Measurements from ENCODE around the gene TLK2.
"Not testable (repeated sequence)": the region's sequence is repeated elsewhere in the genome, so short reads cannot be mapped to it uniquely, and the experiment has no call there.

Gene TLK2

DNA sequence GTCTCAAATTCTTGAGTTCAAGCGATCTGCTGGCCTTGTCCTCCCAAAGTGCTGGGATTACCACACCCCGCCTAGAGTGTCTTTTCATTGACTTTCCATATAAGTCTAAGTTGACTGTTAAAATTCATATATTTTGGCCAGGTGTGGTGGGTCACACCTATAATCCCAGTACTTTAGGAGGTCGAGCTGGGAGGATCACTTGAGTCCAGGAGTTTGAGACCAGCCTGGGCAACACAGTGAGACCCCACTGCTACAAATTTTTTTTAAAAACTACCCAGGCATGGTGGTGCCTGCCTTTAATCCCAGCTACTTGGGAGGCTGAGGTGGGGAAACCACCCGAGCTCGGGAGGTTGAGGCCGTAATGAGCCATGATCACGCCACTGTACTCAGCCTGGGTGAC is 127.0 kb downstream of the TLK2 start:
- DNase-seq, result no peak

DNA sequence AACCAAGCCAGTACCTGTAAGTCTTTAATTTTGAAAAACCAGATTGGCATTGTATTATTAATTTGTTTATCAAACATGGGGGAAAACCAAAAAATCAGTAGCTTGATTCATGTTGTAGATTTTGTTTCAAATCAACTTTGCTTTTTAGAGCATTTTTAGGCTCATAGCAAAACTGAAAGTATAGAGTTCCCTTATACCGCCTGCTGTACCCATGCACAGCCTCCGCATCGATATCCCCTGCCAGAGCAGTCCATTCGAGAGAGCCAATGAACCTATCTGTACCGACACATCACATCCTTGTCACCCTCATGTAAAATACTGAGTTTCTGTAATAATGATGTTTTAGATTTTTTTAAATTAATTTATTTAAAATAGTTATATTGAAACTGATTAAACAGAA is 132.7 kb downstream of the TLK2 start:
- no peak for DNase-seq

DNA sequence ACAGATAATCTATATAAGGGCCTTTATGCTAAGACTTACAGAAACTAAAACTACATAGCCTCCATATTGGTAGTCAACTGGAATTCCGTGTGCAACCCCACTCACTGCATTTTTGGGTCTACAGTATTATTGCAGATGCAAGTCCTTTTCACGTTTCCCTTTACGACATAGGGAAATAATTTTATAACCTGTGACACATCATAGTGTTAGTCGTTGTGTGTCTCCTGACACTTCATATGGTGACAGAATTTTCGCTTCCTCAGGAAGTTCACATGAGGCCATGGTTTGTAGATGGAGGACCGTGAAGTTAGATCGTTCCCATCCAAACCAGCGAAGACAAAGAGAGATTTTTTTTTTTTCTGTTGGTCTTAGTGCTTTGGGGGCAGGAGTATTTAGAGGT is 133.1 kb downstream of the TLK2 start:
- no peak for DNase-seq

DNA sequence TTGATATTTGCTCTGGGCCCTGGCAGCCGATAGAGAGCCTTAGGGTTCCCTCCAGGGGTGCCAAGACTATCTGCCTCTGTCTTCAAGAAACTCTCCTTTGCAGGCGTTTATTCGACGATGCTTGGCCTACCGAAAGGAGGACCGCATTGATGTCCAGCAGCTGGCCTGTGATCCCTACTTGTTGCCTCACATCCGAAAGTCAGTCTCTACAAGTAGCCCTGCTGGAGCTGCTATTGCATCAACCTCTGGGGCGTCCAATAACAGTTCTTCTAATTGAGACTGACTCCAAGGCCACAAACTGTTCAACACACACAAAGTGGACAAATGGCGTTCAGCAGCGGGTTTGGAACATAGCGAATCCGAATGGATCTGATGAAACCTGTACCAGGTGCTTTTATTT is 133.7 kb downstream of the TLK2 start:
- not testable (repeated sequence) for DNase-seq

DNA sequence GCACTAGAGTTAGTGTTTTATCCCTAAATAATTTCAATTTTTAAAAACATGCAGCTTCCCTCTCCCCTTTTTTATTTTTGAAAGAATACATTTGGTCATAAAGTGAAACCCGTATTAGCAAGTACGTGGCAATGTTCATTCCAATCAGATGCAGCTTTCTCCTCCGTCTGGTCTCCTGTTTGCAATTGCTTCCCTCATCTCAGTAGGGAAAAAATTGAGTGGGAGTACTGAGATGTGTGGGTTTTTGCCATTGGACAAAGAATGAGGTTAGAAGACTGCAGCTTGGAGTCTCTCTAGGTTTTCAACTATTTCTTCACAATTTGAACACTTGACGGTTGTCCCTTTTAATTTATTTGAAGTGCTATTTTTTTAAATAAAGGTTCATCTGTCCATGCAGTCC is 134.5 kb downstream of the TLK2 start:
- not testable (repeated sequence) for DNase-seq

DNA sequence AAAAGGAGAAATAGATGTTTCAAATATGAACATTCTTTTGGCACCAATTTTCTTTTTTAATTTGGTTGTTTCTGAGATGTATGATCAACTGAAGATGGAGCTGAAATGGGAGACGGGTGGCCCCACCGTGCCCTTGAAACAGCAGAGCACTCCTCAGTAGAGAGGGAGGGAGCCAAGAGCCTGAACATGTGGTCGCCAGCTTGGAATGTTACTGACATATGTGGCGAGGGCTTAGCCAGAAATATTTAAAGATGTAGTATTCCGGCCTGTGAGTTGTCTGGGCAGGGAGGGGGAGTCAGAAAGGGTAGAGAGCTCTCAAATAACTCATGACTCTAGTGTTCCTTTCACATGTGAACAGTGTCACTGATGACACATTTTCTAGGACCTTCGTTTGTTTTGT is 135.5 kb downstream of the TLK2 start:
- DNase-seq, result no peak

DNA sequence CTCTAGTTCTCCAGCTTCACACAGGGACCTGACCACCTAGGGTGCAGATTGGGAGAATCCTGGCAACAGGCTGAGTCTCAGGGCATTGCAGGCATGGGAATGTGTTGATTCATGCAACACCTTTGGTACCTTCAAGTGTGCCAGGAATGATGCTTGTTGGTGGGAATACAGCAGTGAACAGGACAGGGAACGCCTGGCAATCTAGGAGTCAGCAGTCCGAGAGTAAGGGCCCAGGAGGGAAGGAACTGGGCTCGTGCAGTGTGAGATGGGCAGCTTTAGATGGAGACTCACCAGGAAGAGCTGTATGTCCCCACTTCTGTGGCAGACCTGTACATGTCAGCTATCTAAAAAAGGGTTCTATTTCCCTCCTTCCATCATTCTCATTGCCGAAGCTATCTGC is 136.9 kb downstream of the TLK2 start:
- DNase-seq, result no peak

DNA sequence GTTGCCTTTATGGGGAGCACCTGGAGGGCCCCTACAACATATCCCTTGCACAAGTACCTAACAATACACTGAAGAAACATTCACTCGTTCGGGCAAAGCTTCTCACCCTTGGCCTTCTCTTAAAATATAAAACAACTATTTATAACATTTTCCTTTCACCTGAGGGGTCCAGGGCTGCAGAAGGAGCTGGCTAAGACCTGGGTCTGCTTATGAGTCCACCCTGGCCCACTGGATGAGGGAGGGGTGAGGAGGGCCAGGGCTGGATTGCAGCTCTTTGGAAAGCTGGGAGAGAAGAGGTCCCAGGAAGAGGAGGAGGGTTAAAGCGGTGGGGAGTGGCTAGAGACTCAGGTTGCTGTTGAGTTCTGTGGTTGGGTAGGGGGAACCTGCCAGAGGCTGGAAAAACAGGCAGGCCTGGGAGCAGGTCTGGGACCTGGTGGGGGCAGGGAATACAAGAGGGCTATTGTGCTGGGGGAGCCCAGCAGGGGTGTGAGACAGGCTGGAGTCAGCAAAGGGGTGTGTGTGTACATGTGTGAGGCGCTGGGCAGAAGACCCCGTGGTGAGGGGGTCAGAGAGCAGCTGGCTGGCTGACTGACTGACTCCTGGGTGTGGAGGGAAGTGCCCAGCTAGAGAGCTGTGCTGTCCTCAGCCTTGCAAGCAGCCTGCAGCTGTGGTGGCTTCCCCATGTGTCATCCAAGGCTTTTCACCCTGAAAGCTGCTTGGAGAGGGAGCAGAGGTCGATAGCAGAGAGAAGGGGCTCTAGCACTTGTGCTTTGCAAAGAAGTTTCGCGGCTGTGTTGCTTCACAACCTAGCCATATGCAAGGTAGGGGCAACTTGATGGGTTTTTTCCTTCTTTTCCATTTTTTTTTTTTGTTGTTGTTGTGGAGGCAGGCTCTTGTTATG is 138.6 kb downstream of the TLK2 start:
- DNase-seq, result no peak

DNA sequence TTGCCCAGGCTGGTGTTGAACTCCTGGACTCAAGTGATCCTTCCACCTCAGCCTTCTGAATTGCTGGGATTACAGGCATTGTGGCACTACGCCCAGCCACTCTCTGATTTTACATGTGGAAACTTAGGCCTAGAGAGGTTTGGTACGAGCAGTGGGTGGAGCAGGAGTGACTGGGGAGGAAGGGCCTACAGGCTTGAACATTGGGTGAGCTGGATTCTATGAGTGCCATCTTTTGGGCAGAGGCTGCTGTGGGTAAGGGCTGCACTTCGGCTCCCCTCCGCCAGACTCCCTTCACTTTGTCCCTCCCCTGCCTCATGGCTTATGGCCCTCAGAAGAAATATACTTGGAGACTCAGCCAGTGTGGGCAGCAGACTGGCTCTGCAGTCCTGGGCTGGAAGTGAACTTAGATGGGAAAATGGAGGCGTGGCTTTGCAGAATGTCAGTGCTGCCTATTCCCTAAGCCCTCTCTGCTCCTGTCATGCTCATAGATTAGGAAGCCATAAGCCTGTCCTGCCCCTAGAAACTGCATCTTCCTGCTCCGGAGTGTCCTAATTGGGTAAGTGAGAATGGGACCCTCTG is 139.4 kb downstream of the TLK2 start:
- no peak for DNase-seq

DNA sequence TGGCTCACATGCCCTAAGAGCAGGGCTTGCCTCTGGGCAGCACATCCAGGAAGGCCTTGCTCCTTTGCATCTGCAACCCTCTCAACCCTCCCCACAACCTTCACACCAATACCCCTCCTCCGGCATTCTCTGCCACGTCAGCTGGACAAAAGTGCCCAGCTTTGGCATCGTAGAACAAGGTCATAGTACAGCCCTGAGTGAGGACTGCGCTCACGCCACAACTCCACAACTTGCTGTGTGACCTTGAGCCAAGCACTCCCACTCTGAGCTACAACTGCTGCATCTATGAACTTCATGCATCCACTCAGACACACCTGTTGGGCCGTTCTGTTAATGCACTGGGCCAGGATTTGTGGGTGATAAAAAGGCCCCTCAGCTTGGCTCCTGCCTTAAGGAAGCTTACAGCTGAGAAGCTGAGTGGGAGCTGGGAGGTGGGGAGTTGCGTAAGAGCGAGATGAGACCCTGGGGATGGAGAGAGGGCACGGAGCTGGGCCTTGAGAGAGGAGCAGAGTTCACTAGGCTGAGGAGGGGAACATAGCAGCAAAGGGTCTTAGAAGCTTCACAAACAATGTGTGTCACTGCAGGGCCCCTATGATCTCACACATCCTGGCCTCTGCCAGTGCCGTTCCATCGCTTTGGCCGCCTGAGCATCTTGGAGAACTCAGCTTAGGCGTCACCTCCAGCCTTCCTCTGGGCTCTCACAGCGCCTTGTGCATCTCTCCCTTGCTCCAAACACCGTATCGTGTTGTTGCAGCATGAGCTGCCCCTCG is 140.2 kb downstream of the TLK2 start:
- DNase-seq, result no peak

DNA sequence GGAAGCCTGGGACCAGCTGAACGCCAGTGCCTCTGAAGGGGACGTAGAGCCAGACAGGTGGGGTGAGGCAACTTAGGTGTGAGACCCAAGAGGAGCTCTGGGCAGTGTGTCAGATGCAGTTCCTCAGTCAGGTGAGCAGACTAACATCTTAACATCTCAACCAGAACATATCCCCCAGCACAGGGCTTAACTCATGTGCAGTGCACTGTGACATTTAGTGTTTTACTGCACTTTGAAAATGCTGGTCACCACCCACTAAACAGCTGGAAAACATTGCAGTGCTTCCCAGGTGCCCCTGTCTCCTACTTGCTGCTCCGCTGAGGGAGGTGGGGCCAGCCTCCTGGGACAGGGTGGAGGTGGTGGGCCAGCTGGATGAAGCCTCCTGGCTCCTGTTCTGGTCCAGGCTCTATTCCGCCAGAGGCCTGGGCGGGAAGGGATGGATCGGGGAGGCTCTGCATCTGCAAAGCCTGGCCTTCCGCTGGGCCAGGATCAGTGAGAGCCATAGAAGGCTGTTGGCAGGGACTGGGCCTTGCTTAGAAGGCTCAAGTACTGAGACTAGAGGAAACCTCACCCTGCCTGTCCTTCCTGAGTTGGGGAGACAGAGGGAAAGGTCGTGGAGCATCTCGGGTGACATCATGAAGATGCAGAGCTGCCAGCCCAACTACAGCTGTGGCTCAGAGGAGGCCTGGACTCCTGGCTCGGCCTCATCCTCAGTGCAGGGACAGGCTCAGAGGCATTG is 141.0 kb downstream of the TLK2 start:
- no peak for DNase-seq

DNA sequence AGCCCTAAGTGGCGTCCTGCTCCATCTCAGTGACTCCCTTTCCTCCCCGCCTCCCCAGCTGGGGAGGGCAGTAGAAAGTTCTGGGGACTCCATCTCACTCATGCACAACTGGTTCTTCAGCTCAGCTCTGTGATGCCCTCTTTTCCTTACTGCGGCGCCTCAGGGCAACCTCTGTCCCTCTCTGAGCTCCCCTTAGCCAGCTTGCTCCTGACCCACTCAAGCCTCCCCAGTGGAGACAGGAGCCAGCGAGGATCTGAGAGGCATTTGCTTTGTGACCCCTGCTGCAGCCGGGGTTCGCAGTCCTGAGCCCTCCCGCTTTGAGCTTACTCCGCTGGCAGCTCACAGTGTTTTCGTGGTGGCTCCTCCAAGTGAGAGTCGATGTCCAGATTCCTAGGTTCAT is 142.6 kb downstream of the TLK2 start:
- no peak for DNase-seq

DNA sequence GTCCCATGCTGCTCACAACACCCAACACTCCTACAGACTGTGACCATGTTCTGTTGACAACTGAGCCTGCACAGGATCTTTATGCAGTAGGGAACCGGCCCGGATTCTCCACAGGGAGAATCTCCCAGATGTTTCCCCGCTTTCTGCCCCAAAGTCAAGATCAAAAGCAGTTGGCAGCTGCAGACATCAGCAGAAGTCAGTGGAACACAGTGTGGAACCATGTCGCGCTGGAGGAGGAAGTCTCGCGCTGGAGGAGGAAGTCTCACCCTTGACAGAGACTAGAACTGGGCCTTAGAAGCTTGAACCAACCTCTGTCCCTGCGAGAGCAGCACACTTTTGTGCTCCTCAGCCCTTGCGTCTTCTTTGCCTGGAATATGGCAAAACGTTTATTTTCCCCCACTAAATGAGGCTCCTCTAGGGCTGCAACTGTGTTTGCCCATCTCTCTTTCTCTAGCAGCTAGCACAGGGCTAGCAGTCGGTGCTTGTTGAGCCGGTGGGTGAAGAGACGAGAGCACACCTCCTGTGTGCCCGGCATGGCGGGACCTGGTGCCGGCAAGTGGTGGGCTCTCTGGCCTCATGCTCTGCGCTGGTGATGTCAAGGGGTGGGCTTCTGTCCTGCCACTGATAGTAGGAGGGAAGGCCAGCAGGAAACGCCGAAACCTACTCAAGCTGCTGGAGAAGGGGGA is 146.7 kb downstream of the TLK2 start:
- DNase-seq, result no peak

DNA sequence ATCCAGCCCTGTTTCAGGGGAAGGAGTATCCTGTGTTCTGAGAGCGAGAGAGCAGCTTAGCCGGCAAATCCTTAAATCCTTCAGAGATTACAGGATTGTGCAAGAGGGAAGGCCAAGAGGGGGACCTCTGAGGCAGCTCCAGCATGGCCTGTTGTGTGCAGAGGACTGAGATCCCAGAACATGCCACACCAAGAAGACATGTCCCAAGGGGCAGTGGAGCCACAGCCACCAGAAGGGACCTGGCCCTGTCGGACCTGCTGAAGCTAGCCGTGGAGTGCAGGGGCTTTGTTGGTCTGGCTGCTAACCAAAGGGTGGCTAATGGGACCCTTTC is 147.2 kb downstream of the TLK2 start:
- no peak for DNase-seq

DNA sequence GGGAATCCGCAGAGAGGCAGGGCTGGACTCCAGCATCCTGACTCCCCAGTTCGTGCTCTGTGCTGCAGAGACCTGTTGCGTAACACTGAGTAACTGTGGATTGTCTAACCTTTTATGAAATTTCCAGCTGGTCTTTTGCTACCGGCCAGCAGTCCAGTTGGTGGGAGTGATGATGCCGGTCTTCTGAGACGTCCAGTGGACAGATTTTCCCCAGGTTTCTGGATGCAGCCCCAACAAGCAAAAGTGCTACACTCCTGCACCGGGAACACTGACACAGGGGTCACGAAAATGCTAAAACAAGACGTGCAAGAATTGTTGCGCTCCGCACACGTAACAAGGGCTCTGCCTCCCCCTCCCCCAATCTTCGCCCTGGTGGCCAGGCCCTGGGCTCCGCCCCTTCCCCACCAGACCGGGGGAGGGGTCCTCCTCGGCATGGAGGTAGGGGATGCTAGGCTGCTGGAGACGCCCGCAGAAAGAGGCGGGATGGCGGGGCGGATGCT is 148.1 kb downstream of the TLK2 start:
- DNase-seq, result no peak

DNA sequence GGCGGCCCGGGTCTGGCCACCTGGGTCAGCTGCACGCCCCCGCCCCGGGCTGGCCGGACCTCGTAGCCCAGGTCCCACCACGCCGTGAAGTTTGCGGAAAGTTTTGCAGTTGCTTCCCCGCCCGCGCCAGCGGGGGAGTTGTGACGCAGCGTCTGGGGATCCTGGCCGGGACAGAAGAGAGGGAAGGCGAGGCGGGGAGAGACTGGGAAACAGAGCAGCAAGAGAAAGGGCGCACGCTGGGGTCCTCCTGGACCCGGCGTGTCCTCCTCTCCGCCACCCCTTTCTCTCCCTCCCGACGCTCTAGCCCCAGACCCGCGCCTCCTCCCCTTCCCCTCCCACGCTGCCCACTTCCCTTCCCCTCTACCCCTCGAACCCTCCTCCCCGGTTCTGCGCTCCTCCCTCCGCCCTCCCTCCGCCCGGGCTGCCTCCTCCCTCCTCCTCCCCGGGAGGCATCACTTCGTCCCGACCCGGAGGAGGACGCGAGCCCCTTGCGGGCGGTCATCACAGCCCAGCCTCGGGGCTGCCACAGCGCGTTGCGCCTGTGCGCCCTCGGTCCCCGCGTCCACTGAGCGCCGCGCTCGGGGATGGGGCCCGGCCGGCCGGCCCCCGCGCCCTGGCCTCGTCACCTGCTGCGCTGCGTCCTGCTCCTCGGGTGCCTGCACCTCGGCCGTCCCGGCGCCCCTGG is 148.7 kb downstream of the TLK2 start, which contains the start of gene MRC2:
Gene MRC2 (plus strand): TSS at position 452 of the 685 bp plus-strand sequence. CDS start 133 bp downstream, at position 585.
- DNase-seq, result no peak

DNA sequence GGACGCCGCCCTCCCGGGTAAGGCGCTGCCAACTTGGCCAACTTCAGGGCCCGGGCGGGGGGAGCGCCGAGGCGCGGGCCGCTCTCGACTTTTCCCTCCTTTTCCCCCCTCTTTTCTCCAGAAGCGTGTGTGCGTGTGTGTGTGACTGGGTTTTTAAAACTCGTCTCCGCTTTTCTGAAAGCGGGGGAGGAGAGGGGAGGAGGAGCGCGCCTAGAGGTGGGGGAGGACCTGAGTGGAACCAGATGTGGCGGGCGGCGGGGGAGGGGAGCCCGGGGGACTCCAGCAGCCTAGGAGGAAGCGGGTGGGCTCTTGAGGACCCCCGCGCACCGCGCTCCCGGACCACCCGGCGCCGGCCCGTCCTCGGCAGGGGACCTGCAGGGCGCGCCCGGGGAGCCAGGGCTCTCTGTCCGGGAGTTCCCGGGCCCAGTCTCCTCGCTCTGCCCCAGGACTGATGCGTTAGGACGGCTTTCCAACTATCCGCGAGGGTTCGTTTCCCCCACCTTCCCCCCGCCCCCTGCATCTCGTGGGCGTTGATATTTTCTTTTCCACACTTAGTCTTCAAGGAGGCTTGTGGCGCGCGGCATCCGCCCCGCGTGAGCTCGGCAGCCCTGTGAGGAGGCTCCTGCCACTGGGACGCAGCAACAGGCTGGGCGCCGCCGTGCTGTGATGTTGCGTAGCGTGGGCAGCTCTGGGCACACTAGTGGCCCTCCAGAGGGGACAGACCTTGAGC is 149.4 kb downstream of the TLK2 start:
- DNase-seq, result no peak

DNA sequence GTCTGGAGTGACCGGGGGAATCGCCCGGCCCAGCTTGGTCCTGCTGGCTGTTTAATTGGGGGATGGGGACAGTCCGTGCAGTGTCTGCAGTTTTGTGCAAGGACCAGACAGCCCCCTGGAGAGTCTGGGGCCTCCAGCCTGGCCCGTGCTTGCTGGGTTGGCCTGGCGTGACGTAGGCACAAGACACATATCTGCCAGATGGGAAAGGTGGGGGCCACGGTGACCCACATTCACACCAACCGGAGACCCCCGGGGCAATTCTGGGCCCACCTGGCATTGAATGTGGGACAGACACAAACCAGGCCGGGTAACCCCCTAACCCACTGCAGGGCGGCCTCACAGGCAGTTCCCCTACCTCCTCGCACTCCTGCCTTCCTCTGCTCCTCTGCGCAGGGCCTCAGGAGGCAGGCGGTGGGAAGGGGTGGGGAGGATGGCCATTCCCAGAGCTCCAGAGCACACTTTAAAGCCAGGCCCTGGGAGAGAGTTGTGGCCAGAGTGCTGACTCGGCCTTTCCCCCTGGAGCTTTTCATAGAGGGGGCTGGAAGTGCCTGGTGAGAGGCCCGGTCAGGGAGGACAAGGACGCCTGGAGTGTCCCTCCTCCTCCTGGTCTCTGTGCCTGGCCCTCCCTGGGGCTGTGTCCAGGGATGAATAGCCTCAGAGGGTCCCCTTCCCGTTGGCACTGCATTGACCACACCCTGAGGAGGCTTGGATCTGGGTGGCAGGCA is 150.4 kb downstream of the TLK2 start:
- no peak for DNase-seq

DNA sequence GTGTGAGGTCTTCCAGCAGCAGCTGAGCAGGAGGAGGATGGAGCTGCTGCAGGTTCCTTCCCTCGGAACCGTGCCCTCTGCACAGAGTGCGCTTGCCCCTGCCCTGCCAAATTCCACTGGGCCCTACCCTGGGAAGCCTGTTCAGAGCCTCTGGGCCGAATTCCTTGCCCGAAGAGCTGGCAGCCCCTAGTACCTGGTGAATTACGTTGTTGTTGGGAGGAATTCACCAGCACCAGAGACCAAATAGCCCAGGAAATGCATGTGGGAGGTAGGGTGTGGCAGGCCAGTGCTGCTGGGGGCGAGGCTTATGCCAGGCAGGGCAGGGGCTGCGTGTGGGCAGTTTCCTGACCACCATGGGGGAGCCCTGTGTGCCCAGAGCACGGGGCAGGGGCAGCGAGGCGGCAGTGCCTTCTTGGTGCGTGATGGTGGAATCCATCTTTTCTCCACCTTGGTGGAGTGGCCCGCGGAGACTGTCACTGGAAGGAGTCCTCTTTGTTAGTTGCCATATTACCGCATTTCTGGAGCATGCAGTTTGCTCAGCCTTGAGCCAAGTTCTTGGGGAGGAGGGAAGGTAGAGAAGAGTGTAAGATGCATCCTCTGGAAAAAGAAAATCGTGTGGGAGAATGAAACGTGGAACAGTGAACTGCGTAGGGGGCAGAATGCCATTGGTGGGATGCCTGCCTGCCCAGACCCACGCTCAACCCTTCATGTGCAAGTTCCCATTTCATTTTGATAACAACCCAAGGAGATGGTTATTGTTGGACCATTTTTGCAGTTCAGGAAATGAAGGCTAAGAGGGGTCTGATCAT is 151.1 kb downstream of the TLK2 start:
- DNase-seq, result no peak
